Measurements from ENCODE around the gene REPIN1. TPM values are rescaled to one million over a fixed set of nuclear protein-coding genes. Genes with fewer than 3 reads are reported as not detected.

The REPIN1 gene
- total RNA-seq, 4 donors from 2014 or later: 9.7 to 80.8 (median 37.9) TPM

DNA sequence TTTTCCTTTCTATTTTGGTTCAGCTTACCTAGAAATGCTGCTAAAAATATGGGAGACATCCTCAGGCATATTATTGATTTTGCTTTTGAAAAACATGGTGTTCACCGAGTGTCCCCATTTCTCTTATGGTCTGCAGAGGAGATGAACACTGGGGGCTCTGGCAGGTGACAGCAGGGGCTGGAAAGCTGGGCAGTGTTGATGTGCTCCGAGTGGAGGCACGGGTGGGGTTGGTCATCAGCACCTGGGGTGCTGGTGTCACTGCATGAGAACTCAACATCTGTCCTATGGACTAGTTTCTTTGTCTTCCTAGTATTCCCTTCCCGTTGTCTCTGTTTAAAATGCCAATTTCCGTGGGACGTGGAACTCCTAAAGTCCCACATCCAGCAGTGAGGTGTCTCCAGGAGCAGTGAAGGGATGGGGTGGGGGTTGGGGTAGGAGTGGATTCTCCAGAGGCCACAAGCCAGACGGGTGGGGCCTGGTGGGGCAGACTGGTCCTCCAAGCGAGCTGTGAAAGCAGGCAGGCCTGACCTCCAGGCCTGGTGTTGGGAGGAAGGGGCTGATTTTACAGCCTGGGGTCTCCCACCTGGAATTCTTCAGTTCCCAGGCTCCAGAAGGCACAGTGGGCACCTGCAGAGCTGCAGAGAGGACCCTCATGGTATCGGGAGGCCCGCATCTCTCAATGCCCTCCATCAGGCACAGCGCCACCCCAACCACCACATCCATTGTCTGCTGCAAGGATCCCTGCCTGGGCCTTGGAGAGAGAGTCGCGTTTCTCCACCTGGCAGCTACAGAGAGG lies 35.0 kb downstream of the REPIN1 start:
- Histone ChIP-seq H3K4me3 (no peak overlapping the region), H3K27ac (peak overlapping the region; percentile 98 to 99), H3K27me3 (no peaks in the 10 kb centered on the region), H3K9me3 (no peaks in the 10 kb centered on the region), H3K36me3 (no peaks in the 10 kb centered on the region), H3K4me1 (peaks cover 8 to 9% of the 10 kb centered on the region in 2 donors)
- intact Hi-C loops (cut with DNase I; ENCODE audit: low total_unique reads): no loop called here
- no peak for DNase-seq
- TF ChIP-seq POLR2A (IDR thresholded peaks at IDR 0.05): no peak
- TF ChIP-seq, protein P1, sequence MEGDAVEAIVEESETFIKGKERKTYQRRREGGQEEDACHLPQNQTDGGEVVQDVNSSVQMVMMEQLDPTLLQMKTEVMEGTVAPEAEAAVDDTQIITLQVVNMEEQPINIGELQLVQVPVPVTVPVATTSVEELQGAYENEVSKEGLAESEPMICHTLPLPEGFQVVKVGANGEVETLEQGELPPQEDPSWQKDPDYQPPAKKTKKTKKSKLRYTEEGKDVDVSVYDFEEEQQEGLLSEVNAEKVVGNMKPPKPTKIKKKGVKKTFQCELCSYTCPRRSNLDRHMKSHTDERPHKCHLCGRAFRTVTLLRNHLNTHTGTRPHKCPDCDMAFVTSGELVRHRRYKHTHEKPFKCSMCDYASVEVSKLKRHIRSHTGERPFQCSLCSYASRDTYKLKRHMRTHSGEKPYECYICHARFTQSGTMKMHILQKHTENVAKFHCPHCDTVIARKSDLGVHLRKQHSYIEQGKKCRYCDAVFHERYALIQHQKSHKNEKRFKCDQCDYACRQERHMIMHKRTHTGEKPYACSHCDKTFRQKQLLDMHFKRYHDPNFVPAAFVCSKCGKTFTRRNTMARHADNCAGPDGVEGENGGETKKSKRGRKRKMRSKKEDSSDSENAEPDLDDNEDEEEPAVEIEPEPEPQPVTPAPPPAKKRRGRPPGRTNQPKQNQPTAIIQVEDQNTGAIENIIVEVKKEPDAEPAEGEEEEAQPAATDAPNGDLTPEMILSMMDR (IDR thresholded peaks at IDR 0.05): no peak

- no peak for DNase-seq
- Histone ChIP-seq H3K9me3 (no peaks in the 10 kb centered on the region), H3K4me3 (peak overlapping the region; percentile 63 to 80), H3K4me1 (peaks cover 8 to 9% of the 10 kb centered on the region in 2 donors), H3K27ac (peak overlapping the region; percentile 98 to 99), H3K27me3 (no peaks in the 10 kb centered on the region), H3K36me3 (no peaks in the 10 kb centered on the region)
- TF ChIP-seq, protein P1 (IDR thresholded peaks at IDR 0.05): no peak
- intact Hi-C loops (cut with DNase I; ENCODE audit: low total_unique reads): no loop called here
Measured at GRCh38 chr7:150404172-150404804, 35.7 kb downstream of the REPIN1 start.

DNA sequence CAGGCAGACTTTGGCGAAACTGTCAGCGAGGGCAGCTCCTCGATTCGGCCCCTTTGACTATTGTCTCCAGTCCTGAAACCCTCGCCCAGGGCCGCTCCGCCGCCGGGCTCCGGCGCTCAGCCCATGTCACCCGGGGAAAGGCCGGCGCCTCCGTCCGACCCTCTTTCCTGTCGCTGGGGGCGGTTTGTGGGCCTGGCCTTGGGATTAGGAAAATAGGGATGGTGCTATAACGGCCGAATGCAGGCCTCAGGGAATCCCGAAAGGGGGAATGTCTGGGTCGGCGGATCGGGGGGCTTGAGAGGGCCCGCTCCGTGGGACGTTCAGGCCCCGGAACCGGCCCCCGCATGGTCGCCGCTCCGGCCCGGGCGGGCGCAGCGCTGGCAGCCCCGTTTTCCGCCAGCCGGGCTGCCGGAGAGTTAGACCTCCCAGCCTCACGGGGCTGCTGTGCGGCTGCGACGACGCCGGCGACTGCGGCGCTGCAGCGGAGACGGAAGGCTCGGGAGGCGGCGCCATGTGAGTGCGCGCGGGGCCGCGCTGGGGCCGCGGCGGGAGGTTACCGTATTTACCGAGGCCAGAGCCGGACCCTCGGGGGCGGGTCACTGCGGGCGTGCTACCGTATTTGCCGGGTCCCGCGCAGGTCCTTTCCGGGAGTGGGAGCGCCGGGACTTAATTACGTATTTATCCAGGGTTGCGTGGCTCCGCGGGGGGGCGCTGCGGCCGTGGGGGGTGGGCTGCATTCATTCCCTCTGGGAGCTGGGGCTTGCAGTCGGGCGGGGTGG lies 36.4 kb downstream of the REPIN1 start:
- intact Hi-C loops (cut with DNase I; ENCODE audit: low total_unique reads): no loop called here
- H3K27ac ChIP-seq: peak overlapping the region; percentile 98 to 99
- H3K4me3 ChIP-seq: peak overlapping the region; percentile 63 to 80
- H3K4me1 ChIP-seq: peaks cover 8 to 9% of the 10 kb centered on the region in 2 donors
- TF ChIP-seq, protein P1 (IDR thresholded peaks at IDR 0.05): peak in 2 of 4 experiments; percentile 39 to 49
- peak; percentile 10 to 77 for TF ChIP-seq POLR2A (IDR thresholded peaks at IDR 0.05)
- no peaks in the 10 kb centered on the region for H3K27me3 ChIP-seq
- no peaks in the 10 kb centered on the region for H3K9me3 ChIP-seq
- DNase-seq: peak; percentile 89 to 90
- no peaks in the 10 kb centered on the region for H3K36me3 ChIP-seq

GRCh38 chr7:150405584-150406311 lies 37.1 kb downstream of the REPIN1 start:
- intact Hi-C loops (cut with DNase I; ENCODE audit: low total_unique reads): no loop called here
- H3K27me3 ChIP-seq: no peaks in the 10 kb centered on the region
- peaks cover 8 to 9% of the 10 kb centered on the region in 2 donors for H3K4me1 ChIP-seq
- TF ChIP-seq, protein P1 (IDR thresholded peaks at IDR 0.05): no peak
- no peak for TF ChIP-seq POLR2A (IDR thresholded peaks at IDR 0.05)
- no peaks in the 10 kb centered on the region for H3K36me3 ChIP-seq
- H3K4me3 ChIP-seq: peak overlapping the region; percentile 63 to 80
- peak overlapping the region; percentile 98 to 99 for H3K27ac ChIP-seq
- no peaks in the 10 kb centered on the region for H3K9me3 ChIP-seq
- DNase-seq: no peak
